Measurements from ENCODE around the gene S100A3.
"Not testable (repeated sequence)": the region's sequence is repeated elsewhere in the genome, so short reads cannot be mapped to it uniquely, and the experiment has no call there.

Gene S100A3

DNA sequence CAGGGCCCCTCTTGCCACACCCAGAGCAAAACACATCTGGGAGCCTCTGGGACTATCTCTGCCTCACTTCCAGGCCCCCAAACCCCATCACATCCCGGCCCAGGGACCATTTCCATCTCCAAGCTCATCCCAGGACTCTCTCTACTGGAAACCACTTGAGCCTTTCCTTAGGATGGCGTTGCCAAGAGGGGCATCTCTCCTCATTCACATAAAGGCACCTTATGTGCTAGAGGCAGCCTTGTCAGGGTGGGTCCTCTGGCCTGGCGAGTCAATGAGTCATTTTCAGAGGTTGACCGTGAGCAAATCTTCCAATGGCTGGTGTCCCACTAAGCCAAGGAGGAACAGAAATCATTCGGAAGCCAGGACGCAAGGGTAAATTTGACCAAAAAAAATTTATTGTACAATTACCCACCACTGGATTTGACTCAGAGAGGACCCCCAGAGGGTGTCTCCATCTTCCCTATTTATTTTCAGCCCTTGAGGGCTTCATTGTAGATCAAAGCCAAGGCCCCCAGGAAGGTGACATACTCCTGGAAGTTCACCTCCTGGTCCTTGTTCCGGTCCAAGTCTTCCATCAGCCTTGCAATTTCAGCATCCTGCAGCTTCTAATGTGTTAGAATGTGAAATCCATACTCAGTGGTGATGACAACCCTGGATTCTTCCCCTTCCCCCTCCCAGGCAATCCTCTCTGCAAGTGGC is 14.7 kb downstream of the S100A3 start:
- DNase-seq = no peak

DNA sequence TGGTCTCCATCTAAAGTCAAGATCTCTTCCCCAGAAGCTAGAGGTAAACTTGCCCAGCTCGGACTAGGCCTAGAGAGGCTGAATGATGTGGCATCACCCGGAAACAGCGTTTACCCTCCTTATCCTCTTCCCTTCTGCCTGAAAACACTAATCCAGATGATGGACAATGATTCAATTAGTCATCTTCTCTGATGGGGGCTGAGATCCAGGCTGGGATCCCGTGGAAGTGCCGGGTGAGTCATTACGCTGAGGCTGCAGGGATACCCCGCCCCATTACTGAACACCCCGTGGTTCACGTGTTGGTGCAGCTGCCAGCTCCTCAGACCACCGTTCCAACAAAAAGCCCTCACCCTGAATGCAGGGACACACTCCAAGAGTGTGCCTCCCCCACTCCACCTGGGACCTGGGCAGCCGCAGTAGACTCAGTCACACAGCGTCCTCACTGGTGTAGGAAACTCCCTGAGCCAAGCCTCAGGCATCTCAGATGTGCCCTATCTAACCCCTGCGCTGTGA is 15.3 kb downstream of the S100A3 start:
- DNase-seq = peak; percentile 24

- DNase-seq = peak; percentile 82
Observed at GRCh38 chr1:153532769-153533599, 16.1 kb downstream of the S100A3 start.

- peak; percentile 49 for DNase-seq
Observed at GRCh38 chr1:153532181-153532580, 16.9 kb downstream of the S100A3 start.

GRCh38 chr1:153531638-153532037 is 17.4 kb downstream of the S100A3 start:
- DNase-seq = no peak

DNA sequence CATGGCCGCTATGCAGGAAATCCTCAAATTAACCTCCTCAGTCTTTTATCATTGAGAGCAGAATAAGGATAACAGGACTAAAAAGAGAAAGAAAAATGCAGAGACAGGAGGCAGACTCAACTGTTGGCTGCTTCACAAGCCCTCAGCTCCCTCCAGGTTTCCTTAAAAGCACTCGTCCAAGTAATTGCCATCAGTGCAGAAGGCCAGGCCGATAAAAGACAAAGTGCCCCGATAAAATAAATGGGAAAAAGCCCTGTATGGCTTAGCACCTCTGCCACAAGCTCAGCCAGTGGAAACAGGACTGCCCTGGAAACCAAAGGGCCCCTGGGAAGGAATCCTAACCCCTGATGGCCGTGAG is 21.4 kb downstream of the S100A3 start:
- DNase-seq = no peak

- DNase-seq = no peak
Observed at GRCh38 chr1:153527023-153527682, 21.9 kb downstream of the S100A3 start.

DNA sequence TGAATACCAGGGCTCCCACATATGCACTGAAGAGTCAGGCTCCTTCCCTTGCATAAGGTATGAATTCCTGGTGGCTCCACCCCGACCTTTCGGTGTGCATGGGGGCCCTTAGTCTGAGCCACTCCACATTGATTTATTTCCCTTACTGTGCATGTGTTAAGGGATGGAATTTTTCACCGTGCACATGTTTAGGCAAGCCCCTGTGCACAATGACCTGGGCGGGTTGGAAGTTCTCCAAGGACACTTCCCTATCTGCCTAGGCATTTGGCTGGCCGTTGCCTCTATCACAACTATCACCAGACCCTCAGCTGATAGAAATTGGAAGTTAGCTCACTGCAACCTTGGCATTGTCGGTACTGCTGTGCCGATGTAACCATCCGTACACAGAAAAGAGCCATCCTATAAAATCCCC is 22.9 kb downstream of the S100A3 start:
- DNase-seq = no peak

- no peak for DNase-seq
Observed at GRCh38 chr1:153525088-153525728, 23.9 kb downstream of the S100A3 start.

DNA sequence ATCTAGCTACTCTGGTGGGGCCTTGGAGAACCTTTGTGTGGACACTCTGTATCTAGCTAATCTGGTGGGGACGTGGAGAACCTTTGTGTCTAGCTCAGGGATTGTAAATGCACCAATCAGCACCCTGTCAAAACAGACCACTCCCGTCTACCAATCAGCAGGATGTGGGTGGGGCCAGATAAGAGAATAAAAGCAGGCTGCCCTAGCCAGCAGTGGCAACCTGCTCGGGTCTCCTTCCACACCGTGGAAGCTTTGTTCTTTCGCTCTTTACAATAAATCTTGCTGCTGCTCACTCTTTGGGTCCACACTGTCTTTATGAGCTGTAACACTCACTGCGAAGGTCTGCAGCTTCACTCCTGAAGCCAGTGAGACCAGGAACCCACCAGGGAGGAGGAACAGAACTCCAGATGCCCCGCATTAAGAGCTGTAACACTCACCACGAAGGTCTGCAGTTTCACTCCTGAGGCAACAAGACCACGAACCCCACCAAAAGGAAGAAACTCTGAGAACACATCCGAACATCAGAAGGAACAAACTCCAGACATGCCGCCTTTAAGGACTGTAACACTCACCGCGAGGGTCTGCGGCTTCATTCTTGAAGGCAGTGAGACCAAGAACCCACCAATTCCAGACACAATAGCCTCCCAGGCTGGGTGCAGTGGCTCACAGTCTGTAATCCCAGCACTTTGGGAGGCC is 26.6 kb downstream of the S100A3 start:
- not testable (repeated sequence) for DNase-seq

GRCh38 chr1:153521808-153522207 is 27.2 kb downstream of the S100A3 start:
- not testable (repeated sequence) for DNase-seq

GRCh38 chr1:153520818-153521476 is 28.1 kb downstream of the S100A3 start:
- DNase-seq = no peak

DNA sequence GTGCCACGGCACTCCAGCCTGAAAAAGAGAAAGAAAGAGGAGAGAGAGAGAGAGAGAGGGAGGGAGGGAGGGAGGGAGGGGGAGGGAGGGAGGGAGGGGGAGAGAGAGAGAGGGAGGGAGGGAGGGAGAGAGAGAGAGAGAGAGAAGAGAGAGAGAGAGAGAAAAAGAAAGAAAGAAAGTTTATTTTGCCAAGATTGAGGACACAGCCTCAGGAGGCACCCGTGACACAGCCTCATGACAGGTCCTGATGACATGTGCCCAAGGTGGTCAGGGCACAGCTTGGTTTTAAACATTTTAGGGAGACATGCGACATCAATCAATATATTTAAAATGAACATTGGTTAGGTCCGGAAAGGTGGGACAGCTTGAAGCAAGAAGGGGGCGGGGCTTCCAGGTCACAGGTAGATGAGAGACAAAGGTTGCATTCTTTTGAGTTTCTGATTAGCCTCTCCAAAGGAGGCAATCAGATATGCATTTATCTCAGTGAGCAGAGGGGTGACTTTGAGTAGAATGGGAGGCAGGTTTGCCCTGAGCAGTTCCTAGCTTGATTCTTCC is 28.8 kb downstream of the S100A3 start:
- not testable (repeated sequence) for DNase-seq

GRCh38 chr1:153519242-153519641 is 29.8 kb downstream of the S100A3 start:
- no peak for DNase-seq

DNA sequence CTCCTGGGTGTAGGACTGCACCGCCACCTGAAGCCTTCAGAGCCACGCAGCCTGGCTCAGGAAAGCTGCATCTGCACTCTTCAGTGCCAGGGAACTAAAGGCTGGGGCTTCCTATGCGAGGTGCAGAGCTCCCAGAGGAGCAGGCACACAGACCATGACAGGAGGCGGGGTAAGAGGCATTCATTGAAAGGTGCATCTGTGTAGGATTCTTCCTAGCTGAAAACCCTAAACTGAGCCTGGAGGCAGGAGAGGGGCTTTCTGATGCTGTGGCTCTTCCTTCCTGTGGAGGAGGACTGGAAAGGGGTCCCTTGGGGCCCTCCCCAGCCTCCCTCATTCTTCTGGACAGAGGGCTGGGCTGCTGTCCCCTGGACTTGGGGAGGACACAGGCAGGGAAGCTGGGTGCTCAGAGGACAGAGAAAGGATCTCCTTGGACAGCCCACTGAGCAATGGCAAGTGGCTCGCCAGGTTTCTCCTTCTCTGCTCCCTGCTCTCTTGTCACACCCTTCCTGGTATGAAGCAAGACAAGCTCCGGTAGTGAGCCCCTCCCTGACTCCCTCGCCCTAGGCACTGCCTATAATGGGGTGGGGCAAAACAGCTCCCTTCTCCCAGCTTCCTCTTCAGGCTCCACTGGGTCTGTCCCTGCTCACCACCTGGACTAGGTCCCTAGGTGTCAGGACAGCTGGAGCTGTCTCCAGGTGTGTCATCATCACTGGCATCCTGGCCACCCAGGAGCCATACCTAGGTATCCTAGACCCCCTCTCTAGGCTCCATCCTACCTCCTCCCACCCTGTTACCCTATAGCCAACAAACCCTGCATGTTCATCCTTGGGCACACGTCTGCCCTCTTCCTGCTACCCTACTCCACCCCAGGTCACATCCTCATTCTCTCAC is 33.3 kb downstream of the S100A3 start:
- no peak for DNase-seq

DNA sequence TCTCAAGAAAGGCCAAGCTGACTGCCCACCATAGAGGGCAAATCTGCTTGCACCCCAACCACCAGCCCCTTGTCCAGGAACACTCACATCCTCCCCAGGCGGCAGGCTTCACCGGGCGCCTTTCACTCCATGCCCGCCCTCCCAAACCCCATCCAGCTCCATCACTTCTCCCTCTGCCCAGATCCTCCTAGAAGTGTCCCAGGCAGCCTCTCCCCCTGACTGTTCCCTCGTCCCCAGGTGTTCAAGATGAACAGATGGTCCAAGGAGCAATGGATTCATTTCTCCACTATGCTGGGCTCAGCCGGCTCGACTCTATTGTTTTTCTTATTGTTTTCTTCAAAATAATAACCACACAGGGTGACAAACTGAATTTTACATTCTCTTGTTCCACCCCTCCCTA is 35.4 kb downstream of the S100A3 start:
- no peak for DNase-seq

GRCh38 chr1:153513023-153513422 is 36.0 kb downstream of the S100A3 start:
- no peak for DNase-seq

DNA sequence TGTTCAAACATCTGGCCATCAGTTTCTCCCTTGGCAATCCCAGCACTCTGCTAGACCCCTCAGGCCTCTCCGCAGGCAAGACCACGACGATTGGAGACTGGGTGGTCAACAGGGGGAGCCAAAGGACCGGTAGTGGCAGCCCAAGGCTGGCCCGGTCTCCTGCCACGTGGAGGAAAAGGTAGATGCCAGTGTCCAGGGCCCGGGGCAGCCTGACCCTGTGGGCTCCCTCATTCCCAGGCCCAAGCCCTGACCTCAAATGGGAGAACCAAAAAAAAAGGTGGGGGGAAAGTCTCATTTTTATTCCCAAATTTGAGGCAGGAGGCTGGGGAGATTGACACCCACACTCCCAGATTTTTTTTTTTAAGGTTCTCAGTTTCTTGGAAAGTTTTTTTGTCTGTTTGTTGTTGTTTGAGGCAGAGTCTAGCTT is 38.1 kb downstream of the S100A3 start:
- peak; percentile 83 for DNase-seq

DNA sequence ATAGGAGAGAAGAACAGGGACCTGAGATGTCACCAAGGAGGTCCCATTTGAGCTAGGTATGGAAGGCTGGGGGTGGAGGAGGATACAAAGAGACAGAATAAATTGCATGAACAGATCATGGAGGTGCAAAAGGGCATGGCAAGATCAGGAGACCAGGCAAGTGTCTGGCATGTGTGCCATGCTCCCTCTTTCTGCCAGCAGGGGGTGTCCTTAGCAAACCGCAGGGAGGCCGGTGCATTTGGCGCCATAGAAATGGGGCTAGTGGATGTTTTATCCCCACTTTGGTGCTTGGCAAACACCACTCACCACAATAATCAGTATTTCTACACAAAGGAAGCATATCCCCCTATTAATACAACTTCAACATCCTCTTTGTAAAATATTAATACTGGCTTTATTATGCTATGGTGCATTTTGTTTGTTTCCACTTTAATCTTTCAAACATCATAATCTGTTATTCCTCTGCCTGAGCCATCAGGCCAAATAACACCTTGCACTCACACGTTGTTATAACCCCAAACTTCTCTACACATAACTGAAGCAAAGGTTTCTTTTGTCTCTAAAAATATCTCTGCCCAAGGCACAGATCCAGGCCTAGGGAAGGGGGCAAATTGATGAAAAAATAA is 39.2 kb downstream of the S100A3 start:
- peak; percentile 70 for DNase-seq

- DNase-seq = no peak
Observed at GRCh38 chr1:153509036-153509435, 40.0 kb downstream of the S100A3 start.

Measured in activated naive CD4-positive, alpha-beta T cell treated with Interleukin-2 at 50 U/mL for 16 hours (primary cell).